GM18951 (cell line): ENCODE data around the gene GRM8.

ENCODE experiments used
- POLR2A ChIP-seq: IDR thresholded peaks from 4 replicates; pipeline ENCODE4 v1.6.1; 2011; ENCODE audit warnings: mild to moderate bottlenecking; ENCODE audit not compliant: insufficient read length, insufficient read depth; ENCODE audit errors: extremely low read depth
- in situ Hi-C: fragments of 300-500 bp; cut with MboI; formaldehyde crosslinking; loops from one replicate; pipeline ENCODE4 v1.12.0; 2022; ENCODE audit warnings: low sequenced_read_pairs, mixed read lengths, inconsistent platforms; ENCODE audit not compliant: unreplicated experiment

The GRM8 gene

DNA sequence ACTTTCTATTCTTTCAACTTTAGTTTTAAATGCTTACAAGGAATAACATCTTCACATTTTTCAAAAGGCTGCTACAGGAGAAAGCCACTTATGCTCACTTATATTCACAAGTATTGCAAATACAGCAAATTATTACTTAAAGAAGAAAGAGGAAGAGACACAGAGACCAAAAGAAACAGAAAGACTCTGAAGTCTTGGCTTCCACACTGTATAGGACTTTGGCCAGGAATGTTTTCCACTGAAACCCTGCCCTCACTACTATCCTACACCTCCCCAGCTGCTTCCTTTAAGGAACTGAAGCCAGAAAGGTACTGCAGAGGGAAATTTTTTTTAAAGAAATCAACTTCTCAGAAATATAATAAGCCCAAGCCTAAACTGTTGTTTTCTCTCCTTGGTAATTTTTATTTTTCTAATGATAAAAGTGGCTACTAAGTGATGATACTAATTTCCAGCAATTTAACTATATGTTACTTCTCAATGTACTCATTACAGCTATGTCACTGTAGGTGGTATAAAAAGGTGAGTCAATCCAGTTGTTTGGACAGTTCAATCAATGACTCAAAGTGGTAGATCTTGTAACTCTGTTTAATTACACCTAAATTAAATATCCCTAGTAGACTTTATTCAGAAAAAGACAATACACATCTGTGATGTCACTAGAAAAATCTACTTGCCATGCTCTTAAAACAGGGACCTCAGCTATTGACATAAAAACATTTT is 231.6 kb downstream of the GRM8 start:
- in situ Hi-C loops: no loop called here
- TF ChIP-seq POLR2A: no peak

DNA sequence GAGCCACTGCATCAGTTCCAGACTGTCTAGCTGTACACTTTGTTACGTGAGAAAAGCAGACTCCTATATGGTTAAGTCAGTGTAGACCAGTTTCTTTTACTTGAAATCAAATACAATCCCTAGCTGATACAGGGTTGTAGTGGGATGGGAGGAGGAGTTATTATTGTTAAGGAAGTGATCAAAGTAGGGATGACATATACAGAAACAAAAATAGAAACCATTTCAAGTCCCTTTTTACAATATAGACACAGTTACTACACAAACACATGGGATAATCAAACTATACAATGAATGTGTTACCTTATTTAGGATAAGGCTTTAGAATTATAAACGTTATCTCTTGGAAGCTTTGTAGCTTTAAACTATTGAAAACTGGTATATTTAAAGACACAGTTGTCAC is 233.9 kb downstream of the GRM8 start:
- in situ Hi-C loops: no loop called here
- TF ChIP-seq POLR2A: no peak

DNA sequence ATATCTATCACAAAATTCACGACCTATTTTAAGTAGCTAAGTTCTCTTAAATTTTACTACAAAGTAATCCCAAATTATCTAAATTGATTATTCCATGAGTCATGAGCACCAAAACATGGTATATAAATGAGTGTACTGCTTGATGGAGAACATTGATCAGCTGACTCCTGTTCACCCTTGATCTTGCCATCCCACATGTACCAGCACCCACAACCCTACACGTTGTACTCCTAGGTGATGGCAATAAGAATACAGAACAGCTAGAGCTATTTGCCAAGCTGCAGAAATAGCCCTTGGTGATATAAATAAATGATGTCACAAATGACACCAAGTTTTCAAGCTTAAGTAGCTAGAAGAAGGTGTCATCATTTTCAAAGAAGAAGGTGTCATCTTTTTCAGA is 235.5 kb downstream of the GRM8 start:
- TF ChIP-seq POLR2A: no peak
- in situ Hi-C loops: no loop called here

DNA sequence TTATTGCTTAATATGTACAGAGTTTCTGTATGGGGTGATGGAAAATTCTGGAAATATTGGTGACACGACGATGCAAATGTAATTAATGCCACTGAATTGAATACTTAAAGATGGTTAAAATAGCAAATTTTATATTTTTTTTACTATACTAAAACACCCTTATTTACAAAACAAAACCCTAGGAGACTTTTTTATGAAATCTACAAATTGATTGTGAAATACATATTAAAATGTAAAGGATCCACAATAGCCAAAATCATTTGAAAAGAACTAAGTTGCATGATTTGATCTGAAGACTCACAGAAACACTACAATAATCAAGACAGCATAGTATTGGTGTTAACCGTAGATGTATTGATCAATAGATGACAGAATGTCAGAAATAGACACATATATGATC is 252.0 kb downstream of the GRM8 start:
- in situ Hi-C loops: no loop called here
- TF ChIP-seq POLR2A: no peak

DNA sequence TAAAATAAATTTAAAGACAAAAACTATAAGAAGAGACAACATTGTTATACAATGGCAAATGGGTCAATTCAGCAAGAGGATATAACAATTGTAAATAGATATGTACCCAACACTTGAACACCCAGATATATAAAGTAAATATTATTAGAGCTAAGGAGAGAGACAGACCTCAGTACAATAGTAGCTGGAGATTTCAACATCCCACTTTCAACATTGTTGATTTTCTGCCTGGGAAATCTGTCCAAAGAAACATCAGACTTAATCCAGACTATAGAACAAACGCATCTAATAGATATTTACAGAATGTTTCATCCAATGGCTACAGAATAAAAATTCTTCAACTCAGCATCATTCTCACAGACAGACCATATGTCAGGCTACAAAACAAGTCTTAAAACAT is 256.1 kb downstream of the GRM8 start:
- in situ Hi-C loops: no loop called here
- no peak for TF ChIP-seq POLR2A

DNA sequence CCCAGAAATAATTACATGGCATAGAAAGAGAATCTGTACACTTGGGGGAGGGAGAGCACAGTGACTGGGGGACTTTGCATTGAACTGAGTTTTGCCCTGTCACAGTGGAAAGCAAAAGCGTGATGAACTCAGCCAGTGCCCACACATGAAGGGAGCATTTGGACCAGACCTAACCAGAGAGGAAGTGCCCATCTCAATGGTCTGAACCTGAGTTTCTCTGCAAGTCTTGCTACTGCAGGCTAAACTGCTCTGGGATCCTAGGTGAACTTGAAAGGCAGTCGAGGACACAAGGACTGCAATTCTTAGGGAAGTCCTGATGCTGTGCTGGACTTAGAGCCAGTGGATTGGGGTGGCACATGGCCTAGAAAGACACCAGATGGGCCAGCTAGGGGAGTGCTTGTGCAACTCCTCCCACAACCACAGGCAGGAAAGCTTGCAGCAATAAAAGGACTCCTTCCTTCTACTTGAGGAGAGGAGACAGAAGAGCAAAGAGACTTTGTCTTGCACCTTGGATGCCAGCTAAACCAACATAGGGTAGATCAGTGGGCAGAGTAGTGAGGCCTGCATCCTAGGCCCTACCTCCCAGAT is 259.0 kb downstream of the GRM8 start:
- TF ChIP-seq POLR2A: no peak

DNA sequence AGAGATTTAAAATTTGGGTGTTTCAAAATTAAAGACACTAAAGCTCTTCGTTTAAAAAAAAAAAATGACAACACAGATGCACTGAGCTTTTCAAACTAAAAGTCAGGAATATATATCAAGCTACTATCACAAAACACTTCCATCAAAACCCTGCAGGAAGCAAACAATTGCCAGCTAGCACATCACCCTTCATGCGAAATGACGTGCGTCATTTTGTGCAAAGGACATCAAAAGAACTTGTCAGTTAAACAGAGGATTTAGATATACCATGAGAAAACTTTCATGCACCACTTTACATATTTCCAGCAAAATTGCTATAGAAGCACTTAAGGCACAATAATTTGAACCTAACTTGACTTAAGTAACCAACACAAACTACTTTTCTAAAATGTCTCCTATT is 264.7 kb downstream of the GRM8 start:
- in situ Hi-C loops: no loop called here

More for the DNA sequence above, 259.0 kb downstream of the GRM8 start:
- in situ Hi-C loops: no loop called here

DNA sequence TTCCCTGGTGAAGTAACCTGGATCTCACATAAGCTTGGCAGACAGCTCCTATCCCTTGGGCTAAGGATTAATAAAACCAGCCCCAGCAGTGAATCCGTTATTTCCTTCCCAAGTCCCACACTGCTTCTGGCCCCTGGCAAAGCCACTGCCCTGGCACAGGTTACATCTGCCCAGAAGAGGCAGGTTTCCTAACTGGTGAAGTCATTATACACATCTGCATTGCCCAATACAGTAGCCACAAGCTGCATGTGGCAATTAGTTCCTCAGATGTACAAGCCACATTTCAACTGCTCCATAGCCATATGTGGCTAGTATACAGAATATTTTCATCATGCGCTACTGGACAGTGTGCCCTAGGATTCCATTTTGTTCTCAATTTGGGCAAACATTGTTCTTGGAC is 273.0 kb downstream of the GRM8 start:
- no peak for TF ChIP-seq POLR2A
- in situ Hi-C loops: no loop called here

More for the DNA sequence above, 264.7 kb downstream of the GRM8 start:
- no peak for TF ChIP-seq POLR2A

DNA sequence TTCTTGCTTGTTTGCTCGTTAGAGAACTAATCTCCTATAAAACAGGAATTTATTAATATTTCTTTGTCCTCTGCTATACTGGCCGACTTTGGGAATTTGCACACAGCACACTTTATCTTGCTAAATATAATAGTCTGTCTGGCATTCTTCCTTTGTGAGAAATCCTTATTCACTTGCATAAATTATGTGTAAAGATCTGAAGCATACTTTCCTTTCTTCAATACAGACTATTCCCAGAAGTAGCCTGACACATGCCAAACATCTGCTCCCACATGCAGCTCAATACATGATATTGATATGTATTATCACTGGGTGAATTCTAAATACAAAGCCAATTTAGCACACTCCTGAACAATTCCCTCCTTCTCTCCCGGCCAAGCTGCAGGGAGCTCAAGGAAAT is 273.9 kb downstream of the GRM8 start:
- TF ChIP-seq POLR2A: no peak
- in situ Hi-C loops: no loop called here

DNA sequence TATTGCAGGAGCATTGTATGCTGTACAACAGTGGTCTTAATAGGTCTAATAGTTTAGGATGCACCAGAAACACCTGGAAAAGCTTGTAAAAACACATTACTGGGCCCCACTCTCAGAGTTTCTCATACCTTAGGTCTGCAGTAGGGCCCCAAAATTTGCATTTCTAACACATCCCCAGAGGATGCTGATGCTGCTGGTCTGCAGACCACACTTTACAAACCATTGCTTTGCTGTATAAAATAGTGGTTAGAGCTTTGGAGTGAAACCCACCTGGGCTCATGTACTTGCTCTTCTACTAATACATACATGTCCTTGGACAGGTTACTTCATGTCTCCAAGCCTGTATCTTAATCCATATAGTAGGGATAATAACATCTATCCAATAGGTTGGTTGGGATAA is 279.7 kb downstream of the GRM8 start:
- TF ChIP-seq POLR2A: no peak
- in situ Hi-C loops: no loop called here

DNA sequence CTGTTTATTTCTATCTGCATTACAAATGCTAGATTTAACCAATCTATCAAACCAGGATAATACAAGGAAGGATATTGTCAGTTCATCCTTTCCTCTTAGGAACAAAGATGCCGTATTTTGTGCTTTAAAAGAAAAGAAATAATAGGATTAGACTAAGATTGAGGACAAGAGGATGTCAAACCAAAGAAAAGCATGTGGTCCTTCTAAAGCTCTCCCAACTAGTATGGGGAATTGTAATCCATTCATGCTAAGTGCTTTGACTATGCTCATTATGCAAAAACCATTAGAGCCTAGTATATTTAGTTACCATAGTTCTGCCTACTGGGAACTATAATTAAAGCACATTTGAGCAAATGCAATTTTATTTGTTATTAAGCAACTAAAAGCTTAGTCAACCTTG is 280.2 kb downstream of the GRM8 start:
- in situ Hi-C loops: no loop called here
- TF ChIP-seq POLR2A: no peak

DNA sequence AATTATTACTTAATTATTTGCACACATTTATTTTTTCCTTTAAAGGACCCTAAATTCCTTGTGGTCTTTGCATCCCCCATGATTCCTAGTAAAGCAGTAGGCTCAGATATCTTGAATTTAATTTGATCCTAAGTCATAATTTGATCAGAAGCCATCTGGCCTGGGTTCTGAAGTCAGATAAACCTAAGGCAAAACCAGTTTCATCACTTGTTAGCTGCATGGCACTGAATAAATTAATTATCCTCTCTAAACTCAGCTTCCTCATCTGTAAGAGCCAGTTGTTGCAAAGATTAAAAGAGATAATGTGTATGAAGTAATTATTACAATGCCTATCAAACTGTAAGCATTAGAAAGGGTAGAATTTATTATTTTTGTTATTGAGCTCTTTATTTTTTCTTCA is 293.1 kb downstream of the GRM8 start:
- in situ Hi-C loops: no loop called here
- TF ChIP-seq POLR2A: no peak

DNA sequence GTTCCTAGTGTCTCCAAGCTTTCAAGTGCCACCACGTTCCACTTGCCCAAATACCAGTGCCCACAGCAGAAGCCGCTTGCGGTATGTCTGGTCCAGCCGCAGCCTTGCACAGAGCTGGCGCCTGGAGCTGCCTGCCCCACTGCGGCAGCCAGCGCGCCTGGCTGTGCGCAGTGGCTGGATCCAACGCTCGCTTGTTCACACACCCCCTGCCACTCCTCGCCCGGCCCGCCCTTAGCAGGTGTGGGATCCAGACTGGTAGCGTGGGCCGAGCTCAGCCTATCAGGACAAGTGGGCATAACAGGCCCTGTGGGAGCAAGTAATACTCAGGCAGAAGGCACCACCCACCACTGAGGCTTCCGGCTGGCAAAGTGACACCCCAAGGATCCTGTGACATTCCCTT is 294.4 kb downstream of the GRM8 start:
- TF ChIP-seq POLR2A: no peak
- in situ Hi-C loops: no loop called here

DNA sequence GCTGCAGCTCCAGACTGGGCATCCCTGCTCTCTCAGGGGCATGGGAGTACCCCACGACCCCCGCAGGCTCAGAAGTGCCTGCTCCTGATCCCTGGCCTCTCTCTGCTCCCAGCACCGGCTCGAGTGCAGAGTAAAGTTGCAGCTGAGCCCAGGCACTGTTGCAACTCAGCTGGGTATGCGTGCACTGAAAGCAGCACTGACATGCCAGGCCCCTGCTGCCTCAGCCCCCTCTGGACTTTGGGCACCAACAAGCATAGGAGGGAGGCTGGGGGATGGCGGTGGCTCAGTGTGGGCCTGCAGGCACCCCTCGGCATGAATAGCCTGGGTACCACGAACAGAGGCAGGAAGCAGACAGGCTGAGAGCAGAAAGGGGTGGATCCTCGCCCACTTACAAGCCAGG is 295.3 kb downstream of the GRM8 start:
- in situ Hi-C loops: no loop called here
- TF ChIP-seq POLR2A: no peak
